ENCODE data around the gene NKX6-2.

Gene NKX6-2

GRCh38 chr10:132737390-132738048, 48.4 kb downstream of the NKX6-2 start:
- H3K36me3 ChIP-seq (ENCODE audit: insufficient read depth, low read length) = peaks cover 30% of the 10 kb centered on the region
- no peaks in the 10 kb centered on the region for H3K4me1 ChIP-seq (ENCODE audit: insufficient read depth, low read length)
- H3K9me3 ChIP-seq (ENCODE audit: insufficient read depth, low read length, severe bottlenecking) = no peaks in the 10 kb centered on the region
- no peak overlapping the region for H3K27ac ChIP-seq (ENCODE audit: low read length)
- H4K20me1 ChIP-seq (ENCODE audit: insufficient read depth, low read length) = peaks cover 22% of the 10 kb centered on the region
- TF ChIP-seq EZH2 (IDR thresholded peaks at IDR 0.05; ENCODE audit: borderline replicate concordance, low read depth, low read length, severe bottlenecking) (no peak), CTCF (IDR thresholded peaks at IDR 0.05; ENCODE audit: borderline replicate concordance, extremely low read depth, low read length, poor library complexity, severe bottlenecking) (no peak)
- H3K79me2 ChIP-seq (ENCODE audit: insufficient read depth, low read length) = no peaks in the 10 kb centered on the region
- ATAC-seq (ENCODE audit: insufficient read depth, low read depth) = no peak
- H2AFZ ChIP-seq (ENCODE audit: low read depth, low read length) = no peak overlapping the region
- H3K4me2 ChIP-seq (ENCODE audit: insufficient read depth, low read length) = no peak overlapping the region
- H3K9ac ChIP-seq (ENCODE audit: low read depth, low read length) = no peak overlapping the region
- no peaks in the 10 kb centered on the region for H3K27me3 ChIP-seq (ENCODE audit: insufficient read depth, low read length, poor library complexity)
- no peak for DNase-seq
- H3K4me3 ChIP-seq (ENCODE audit: low read depth in 1 of 2, low read length in 2 of 2) = no peak overlapping the region

GRCh38 chr10:132735923-132736391, 50.0 kb downstream of the NKX6-2 start:
- Histone ChIP-seq H3K4me1 (ENCODE audit: insufficient read depth, low read length) (no peaks in the 10 kb centered on the region), H3K36me3 (ENCODE audit: insufficient read depth, low read length) (peaks cover 28% of the 10 kb centered on the region), H3K9ac (ENCODE audit: low read depth, low read length) (no peak overlapping the region), H3K4me2 (ENCODE audit: insufficient read depth, low read length) (no peak overlapping the region), H3K9me3 (ENCODE audit: insufficient read depth, low read length, severe bottlenecking) (no peaks in the 10 kb centered on the region), H4K20me1 (ENCODE audit: insufficient read depth, low read length) (peaks cover 25% of the 10 kb centered on the region), H3K27me3 (ENCODE audit: insufficient read depth, low read length, poor library complexity) (no peaks in the 10 kb centered on the region), H3K27ac (ENCODE audit: low read length) (no peak overlapping the region), H3K79me2 (ENCODE audit: insufficient read depth, low read length) (no peaks in the 10 kb centered on the region), H3K4me3 (ENCODE audit: low read depth in 1 of 2, low read length in 2 of 2) (no peak overlapping the region), H2AFZ (ENCODE audit: low read depth, low read length) (no peak overlapping the region)
- TF ChIP-seq EZH2 (IDR thresholded peaks at IDR 0.05; ENCODE audit: borderline replicate concordance, low read depth, low read length, severe bottlenecking) (no peak), CTCF (IDR thresholded peaks at IDR 0.05; ENCODE audit: borderline replicate concordance, extremely low read depth, low read length, poor library complexity, severe bottlenecking) (no peak)
- DNase-seq (no peak), ATAC-seq (ENCODE audit: insufficient read depth, low read depth) (no peak)

- Histone ChIP-seq H2AFZ (ENCODE audit: low read depth, low read length) (no peak overlapping the region), H3K79me2 (ENCODE audit: insufficient read depth, low read length) (no peaks in the 10 kb centered on the region), H3K27ac (ENCODE audit: low read length) (no peak overlapping the region), H3K4me2 (ENCODE audit: insufficient read depth, low read length) (no peak overlapping the region), H3K4me3 (ENCODE audit: low read depth in 1 of 2, low read length in 2 of 2) (no peak overlapping the region), H3K9ac (ENCODE audit: low read depth, low read length) (no peak overlapping the region), H3K27me3 (ENCODE audit: insufficient read depth, low read length, poor library complexity) (no peaks in the 10 kb centered on the region), H3K36me3 (ENCODE audit: insufficient read depth, low read length) (peaks cover 28% of the 10 kb centered on the region), H4K20me1 (ENCODE audit: insufficient read depth, low read length) (peaks cover 25% of the 10 kb centered on the region), H3K9me3 (ENCODE audit: insufficient read depth, low read length, severe bottlenecking) (no peaks in the 10 kb centered on the region), H3K4me1 (ENCODE audit: insufficient read depth, low read length) (no peaks in the 10 kb centered on the region)
- no peak for ATAC-seq (ENCODE audit: insufficient read depth, low read depth)
- no peak for TF ChIP-seq CTCF (IDR thresholded peaks at IDR 0.05; ENCODE audit: borderline replicate concordance, extremely low read depth, low read length, poor library complexity, severe bottlenecking)
- no peak for TF ChIP-seq EZH2 (IDR thresholded peaks at IDR 0.05; ENCODE audit: borderline replicate concordance, low read depth, low read length, severe bottlenecking)
- no peak for DNase-seq
These were observed 50.6 kb downstream of the NKX6-2 start for GRCh38 chr10:132735341-132735775.
